AG20443 (cell line): ENCODE data around the gene ACACA.

Experiments used
- DNase-seq: peaks from one replicate; pipeline ENCODE4 v3.0.0; 2012; ENCODE audit warnings: low spot score, mixed read lengths

The ACACA gene

GRCh38 chr17:37131669-37132611 lies 274.7 kb downstream of the ACACA start:
- DNase-seq, result no peak

DNA sequence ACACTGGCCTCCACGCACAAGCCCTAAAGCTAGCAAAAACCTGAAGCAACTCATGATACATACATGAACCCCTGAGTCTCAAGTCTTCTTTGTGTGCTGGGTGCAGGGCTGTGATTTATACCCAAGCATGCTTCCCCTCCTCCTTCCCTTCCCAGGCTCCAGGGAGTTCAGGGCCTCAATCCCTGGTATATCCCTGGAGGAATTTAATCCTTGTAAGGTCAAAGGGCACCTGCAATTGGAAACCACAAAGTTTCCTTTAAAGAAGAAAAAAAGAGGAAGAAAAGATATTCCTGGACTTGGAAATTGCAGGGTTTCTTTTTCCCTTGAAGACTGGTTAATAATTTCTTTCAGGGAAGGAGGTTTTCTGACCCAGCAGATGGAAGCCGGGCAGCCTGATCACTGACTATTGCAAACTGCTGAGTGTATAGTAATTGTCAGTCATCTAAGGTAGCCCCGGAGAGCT lies 275.6 kb downstream of the ACACA start:
- no peak for DNase-seq

GRCh38 chr17:37124821-37125173 lies 281.8 kb downstream of the ACACA start:
- DNase-seq, result no peak

- DNase-seq, result no peak
Observed at GRCh38 chr17:37123941-37124820, 282.5 kb downstream of the ACACA start.

DNA sequence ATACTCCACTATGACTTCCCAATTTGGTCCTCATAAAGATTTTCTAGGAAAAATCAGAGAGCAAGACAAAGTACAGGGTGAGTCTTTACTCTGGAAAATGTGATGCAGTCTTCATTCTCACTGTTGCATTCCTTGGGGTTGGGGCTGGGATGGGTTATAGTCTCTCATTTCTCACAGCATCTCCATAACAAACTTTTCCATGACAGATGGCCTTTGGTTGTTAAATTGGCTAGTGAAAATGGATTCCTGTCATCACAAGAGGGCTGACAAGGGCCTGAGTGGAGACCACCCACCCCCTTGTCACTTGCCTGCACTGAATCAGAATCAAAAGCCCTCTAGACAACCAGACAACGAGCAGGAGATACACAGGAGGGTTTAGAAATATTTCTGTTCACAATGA lies 283.2 kb downstream of the ACACA start:
- no peak for DNase-seq

DNA sequence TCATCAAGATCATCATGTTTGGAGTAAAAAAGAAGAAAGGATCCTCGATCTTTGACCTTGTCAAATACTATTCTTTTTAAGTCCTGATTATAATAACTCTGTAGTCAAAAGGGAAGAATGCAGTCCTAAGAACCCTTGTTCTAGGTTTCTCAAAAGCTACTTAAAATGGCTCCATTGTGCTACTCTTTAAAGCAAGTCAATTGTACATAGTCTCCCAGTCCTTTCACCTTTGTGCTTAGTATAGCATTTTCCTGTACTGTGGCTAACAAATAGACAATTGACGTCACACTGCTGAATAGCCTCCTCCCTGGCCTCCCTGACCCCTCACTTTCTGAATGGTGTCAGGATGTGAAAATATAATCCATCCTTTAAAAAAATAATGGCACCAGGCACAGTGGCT lies 285.0 kb downstream of the ACACA start:
- DNase-seq, result no peak

DNA sequence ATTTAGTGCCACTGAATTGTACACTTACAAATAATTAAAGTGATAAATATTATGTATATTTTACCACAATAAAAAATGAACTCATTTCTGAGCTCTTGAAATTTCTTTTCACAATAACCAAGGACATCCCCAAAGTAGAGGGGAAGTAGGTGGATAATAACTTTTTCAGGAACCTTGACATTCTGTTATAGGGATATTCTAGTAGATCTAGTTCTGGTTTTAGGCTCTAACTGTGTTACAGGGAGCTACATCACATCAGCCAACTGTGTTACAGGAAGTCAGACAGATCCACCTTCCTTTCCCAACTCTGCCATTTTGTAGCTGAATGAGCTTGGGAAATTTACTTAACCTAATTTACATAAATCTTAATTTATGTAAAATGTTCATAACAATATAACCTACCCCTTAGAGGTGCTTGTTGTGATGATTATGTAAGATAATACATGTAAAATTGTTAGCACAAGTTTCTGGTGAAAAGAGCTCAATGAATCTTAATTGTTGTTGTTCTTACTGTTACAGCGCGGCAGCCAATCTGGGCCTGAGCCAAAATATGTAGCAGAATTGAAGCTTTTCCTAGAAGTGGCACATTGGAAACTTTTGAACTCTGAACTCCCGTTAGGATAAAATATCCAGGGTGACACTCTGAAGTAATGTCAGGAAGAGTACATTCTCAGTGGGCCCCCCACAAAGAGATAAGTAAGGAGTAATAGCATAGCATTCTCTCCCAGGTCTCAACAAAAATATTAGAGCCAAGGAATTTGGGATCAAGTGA lies 288.1 kb downstream of the ACACA start:
- DNase-seq, result no peak

- DNase-seq, result no peak
Observed at GRCh38 chr17:37117373-37118142, 289.1 kb downstream of the ACACA start.

DNA sequence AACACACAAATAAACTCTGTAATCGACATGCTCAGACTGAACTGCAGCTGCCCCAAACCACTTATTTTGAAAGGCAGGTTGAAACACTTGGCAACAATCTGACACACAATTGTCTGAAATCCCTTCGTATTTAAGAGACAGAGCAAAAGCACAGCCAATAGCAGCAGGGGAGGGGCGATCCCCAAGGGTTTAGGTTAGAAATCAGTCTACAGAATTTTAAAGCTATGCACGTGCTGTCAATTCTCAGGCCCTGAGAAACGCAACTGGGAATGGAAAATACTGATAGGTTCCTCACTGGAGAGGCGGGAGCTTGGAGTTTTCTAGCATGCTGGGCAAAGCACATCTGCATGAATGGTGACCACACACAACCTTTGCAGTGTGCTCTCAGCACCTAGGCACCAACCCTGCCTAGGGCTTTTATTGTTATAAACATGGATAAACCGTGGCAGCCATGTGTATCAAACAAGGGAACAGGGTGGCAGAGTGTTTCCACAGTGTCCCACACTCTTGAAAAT lies 289.9 kb downstream of the ACACA start:
- no peak for DNase-seq

GRCh38 chr17:37111329-37111728 lies 295.3 kb downstream of the ACACA start:
- no peak for DNase-seq

GRCh38 chr17:37110746-37111145 lies 295.9 kb downstream of the ACACA start:
- no peak for DNase-seq

DNA sequence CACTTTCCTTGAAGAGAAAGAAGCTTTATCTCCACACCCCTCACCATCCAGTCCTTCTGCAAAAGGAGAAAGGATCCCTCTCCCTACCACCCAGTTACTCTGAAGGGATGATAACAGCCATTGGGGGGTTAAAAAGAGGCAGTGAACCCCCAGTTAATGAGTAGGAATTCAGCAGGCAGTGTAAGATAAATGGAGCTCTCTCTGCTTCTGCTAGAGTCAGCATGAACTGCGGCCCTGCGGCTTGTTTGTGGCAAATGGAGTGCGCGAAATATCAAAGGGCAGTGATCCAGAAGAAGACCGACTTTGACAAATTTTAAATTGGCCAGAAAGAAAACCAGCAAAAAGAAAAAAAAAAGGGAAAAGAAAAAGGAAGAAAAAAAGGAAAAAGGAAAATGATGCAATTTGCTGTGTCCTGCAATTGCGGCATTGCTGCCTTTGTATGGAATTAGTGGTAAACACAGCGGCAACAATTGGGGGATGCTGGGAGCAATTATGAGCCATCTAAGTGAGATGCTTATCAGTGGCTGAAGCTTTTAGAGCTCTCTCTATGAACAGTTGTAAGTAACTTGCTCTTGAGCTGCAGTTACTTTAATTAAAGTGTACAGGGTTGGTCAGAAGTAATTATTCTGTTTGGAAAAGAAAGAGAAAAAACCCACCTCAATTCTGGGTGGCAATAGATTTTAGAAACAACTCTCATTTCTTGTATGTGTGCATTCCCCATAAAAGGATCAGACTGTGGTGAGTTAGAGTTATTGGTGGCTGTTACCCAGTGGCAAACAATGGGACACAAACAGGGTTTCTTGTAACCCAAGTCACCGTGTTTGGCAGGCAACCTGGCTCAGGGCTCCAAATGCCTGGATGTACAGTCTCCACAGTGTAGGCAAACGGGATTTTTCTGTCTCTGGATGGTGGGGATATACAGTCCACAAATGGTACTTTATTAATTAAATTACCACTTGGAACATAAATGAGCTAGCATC lies 296.6 kb downstream of the ACACA start:
- DNase-seq, result no peak

- no peak for DNase-seq
Observed at GRCh38 chr17:37109106-37109505, 297.5 kb downstream of the ACACA start.

GRCh38 chr17:37107406-37108083 lies 299.1 kb downstream of the ACACA start:
- DNase-seq, result peak; percentile 29

DNA sequence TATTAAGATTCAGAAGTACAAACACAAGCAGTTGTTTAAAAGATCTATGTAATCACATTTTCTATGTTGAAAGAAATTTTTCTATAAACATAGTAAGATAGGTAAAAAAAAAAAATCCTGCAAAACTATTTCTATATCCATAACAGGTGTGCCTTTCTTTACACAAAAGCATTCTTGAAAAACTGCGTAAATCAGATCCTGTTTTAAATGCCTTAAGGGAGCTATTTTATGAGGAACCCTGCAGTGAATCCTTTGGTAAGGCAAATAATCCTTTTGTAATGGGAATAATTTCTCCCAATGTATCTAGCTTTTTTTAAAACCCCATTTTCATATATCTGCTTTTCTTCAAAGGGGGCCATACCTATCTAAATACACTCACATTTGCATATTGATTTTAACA lies 300.6 kb downstream of the ACACA start:
- no peak for DNase-seq

DNA sequence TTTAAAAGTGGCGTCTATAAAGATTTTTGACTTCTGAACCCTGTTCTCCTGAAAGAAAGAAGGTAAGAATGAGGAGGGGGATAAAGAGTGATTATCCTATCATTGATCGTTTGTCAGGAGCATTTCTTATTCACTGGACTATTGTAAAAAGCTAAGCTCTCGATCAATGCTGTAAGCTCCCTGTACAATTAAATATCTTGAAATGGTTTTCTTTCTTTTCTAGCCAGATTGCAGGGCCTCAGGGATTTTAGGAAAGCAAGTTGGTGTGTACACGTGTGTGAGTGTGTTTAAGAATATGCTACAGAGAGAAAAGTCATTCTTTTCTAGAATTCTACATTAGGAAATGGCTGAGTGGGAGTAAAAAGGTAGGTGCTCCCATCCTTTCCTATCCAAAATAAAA lies 303.4 kb downstream of the ACACA start:
- no peak for DNase-seq

- DNase-seq, result no peak
Observed at GRCh38 chr17:37101306-37101705, 305.3 kb downstream of the ACACA start.

- no peak for DNase-seq
Observed at GRCh38 chr17:37100231-37100630, 306.4 kb downstream of the ACACA start.

- DNase-seq, result no peak
Observed at GRCh38 chr17:37098910-37099664, 307.5 kb downstream of the ACACA start.
